GM04504 (cell line): ENCODE results near the gene SLC25A11.

Source experiments
- DNase-seq: peaks from one replicate; pipeline ENCODE4 v3.0.0-alpha.2; 2012; ENCODE audit warnings: low read depth

The SLC25A11 gene

DNA sequence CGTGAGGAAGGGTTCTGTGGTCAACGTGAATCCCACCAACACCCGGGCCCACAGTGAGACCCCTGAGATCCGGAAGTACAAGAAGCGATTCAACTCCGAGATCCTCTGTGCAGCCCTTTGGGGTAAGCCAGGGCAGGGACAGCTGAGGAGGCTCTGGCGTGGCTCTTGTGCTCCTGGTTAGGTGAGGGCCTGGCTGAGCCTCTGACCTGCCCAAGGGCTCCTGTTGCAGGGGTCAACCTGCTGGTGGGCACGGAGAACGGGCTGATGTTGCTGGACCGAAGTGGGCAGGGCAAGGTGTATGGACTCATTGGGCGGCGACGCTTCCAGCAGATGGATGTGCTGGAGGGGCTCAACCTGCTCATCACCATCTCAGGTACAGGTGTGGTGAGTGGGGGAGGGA, 44.7 kb downstream of the SLC25A11 start:
- DNase-seq, result no peak

DNA sequence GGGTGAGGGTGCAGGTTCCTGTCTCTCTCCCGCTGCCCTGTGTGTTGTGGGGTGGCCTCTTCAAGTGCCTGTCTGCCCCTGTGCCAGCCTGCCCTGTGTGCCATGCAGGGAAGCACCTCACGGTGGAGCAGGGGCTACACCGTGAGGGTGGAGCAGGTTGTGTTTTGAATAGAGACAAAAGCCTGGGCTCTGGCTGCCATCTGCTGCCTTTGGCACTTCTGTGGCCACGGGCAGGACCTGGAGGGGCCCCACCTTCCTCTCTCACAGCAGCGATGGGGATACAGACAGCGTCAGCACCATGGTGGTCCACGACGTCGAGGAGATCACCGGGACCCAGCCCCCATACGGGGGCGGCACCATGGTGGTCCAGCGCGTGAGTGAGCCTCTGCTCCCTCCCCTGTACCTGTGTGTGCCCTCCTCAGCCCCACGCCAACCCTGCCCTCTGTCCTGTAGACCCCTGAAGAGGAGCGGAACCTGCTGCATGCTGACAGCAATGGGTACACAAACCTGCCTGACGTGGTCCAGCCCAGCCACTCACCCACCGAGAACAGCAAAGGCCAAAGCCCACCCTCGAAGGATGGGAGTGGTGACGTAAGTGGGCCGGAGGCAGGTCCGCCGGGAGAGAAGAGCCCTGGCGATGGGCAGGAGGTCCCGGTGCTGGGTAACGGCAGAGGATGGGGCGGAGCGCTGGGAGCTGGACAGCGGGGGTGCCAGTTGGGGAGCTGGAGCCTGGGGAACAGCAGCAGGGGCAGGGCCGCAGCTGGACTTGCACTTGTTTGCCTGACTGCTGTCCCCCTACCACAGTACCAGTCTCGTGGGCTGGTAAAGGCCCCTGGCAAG, 45.9 kb downstream of the SLC25A11 start:
- no peak for DNase-seq

DNA sequence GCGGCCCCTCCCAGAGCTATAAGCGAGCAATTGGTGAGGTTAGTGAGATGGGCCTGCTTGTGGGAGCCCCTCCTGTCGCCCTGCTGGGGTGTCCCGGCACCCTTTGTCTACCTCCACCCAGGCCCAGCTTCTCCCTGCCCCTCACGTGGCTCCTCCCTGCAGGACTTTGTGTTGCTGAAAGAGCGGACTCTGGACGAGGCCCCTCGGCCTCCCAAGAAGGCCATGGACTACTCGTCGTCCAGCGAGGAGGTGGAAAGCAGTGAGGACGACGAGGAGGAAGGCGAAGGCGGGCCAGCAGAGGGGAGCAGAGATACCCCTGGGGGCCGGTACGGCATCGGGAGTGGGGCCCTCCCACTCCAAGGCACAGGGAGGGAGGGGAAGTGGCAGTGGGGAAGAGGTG, 46.6 kb downstream of the SLC25A11 start:
- no peak for DNase-seq

DNA sequence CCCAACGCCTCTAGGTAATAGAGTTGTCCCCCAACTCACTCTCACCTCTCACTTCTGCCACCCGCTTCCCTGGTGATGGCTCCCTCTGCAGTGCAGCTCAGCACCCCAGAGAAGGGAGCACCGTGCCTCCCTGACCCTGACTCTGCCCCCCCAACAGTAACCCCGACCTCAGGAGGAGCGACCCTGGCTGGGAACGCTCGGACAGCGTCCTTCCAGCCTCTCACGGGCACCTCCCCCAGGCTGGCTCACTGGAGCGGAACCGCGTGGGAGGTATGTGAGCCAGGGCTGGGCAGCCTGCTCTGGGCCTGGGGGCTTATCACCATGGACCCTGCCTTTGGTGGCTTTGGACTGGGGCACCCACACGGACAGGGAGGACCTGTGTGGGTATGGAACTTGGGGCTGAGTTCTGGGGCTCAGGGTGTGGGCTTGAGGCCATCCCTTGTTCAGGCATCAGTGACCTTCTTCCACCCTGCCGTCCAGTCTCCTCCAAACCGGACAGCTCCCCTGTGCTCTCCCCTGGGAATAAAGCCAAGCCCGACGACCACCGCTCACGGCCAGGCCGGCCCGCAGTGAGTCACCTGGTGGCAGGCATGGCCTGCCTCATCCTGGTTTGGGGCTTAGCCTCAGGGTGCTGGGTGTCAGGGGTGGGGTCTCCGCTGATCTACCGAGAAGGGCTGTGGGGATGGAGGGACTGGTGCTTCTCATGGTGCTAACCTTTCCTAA, 47.2 kb downstream of the SLC25A11 start:
- no peak for DNase-seq

DNA sequence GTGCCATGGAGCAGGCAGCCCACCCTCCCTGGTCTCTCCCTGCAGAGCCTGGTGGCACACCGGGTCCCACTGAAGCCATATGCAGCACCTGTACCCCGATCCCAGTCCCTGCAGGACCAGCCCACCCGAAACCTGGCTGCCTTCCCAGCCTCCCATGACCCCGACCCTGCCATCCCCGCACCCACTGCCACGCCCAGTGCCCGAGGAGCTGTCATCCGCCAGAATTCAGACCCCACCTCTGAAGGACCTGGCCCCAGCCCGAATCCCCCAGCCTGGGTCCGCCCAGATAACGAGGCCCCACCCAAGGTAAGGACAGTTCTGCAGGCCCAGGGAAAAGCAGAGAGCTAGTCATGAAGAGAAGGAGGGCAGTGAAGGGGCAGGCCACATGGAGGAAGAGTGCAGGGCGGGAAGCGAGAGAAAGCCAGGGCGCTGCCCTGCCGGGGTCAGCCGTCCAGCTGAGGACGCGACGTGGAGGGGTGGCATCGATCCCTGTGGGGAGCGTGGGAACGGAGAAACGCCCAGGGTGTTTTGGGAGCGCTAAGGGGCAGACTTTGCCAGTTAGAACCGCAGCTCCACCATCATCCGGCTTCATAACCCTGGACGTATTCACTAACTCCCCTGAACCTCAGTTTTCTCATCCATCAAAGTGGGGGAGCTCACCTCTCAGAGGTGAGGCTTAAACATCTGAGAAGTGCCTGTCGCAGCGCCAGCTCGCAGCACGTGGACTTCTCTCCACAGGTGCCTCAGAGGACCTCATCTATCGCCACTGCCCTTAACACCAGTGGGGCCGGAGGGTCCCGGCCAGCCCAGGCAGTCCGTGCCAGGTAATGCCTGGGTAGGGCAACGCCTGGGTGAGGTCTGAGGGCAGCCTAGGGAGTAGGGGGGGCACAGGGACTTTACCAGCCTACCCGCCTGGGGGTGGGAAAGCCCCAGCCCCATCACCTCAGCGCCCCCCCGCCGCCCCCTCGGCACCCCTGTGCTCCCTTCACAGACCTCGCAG, 48.1 kb downstream of the SLC25A11 start:
- DNase-seq, result no peak

DNA sequence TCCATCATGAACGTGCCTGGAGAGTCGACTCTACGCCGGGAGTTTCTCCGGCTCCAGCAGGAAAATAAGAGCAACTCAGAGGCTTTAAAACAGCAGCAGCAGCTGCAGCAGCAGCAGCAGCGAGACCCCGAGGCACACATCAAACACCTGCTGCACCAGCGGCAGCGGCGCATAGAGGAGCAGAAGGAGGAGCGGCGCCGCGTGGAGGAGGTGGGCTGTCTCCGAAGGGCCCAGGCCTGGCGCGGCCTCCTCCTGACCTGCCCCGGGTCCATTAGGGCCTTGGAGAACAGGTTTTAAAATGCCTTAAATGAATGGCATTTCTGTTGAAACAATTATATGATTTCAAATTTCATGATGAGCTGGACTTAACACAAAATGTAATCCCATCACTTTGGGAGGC, 52.3 kb downstream of the SLC25A11 start:
- no peak for DNase-seq
